GM12878 (cell line): ENCODE results near the gene IL1RAPL1. TPM values are rescaled to one million over a fixed set of nuclear protein-coding genes. Genes with fewer than 3 reads are reported as not detected.

ENCODE experiments used
- ATAC-seq: fragments of 200-7000 bp; cut with Tn5 transposase; 3 replicates; pipeline ENCODE4 v1.9.1; 2020; ENCODE audit warnings: mild to moderate bottlenecking, moderate library complexity
- BruUV-seq: library from RNA; stranded (reverse); fragments of 400-500 nt; replicated peaks from 2 replicates; lab custom pipeline; 2021; lab: Mats Ljungman, UMichigan
- CTCF ChIA-PET: fragments of 300-600 bp; sonication (Branson Sonifier 250); formaldehyde crosslinking; extraction: SDS; loops from one replicate; lab custom pipeline; 2021; ENCODE audit warnings: inconsistent platforms; lab: Yijun Ruan, JAX
- POLR2A ChIA-PET: fragments of 350-600 bp; formaldehyde crosslinking; extraction: SDS; loops from one replicate; lab custom pipeline; 2021; ENCODE audit warnings: inconsistent platforms; lab: Charles Lee
- RAD21 ChIA-PET: fragments of 300-600 bp; sonication (Branson Sonifier 250); formaldehyde crosslinking; loops from one replicate; lab custom pipeline; 2023; ENCODE audit warnings: antibody characterized with exemption; ENCODE audit not compliant: unreplicated experiment; lab: Charles Lee
- SMC1A ChIA-PET: fragments of 300-600 bp; sonication (Branson Sonifier 250); formaldehyde crosslinking; loops from one replicate; lab custom pipeline; 2023; ENCODE audit not compliant: unreplicated experiment, uncharacterized antibody; lab: Charles Lee
- DNase-seq: peaks from one replicate; pipeline ENCODE4 v3.0.0-alpha.2; 2011; ENCODE audit warnings: low read depth, low spot score
- FAIRE-seq: peaks from 3 replicates; lab custom pipeline; 2011; peaks lifted over from hg19 to GRCh38; lab: Jason Lieb, UNC
- H2AFZ ChIP-seq: 2 replicates; pipeline ENCODE4 v1.6.0; 2011; ENCODE audit warnings: low read depth, low read length, control low read depth; ENCODE audit not compliant: control insufficient read depth
- H3K27ac ChIP-seq: 2 replicates; pipeline ENCODE4 v1.5.1; 2011; ENCODE audit warnings: control low read depth; ENCODE audit not compliant: control insufficient read depth, insufficient read depth
- H3K27me3 ChIP-seq, 2 experiments: replicated peaks in 1 of 2; 2 replicates each; pipeline versions ENCODE4 v1.6.0 to v1.6.1; 2011; ENCODE audit warnings: low read length in 1 of 2; ENCODE audit not compliant: control insufficient read depth in 2 of 2, insufficient read depth in 2 of 2
- H3K36me3 ChIP-seq, 2 experiments: 2 replicates each; pipeline ENCODE4 v1.5.1; 2011; ENCODE audit warnings: low read length in 1 of 2; ENCODE audit not compliant: control insufficient read depth in 2 of 2, insufficient read depth in 2 of 2
- H3K4me1 ChIP-seq: 2 replicates; pipeline ENCODE4 v1.6.1; 2011; ENCODE audit warnings: mild to moderate bottlenecking, low read length, moderate library complexity, mixed read lengths; ENCODE audit not compliant: control insufficient read depth, insufficient read depth
- H3K4me2 ChIP-seq: 2 replicates; pipeline ENCODE4 v1.6.0; 2011; ENCODE audit warnings: control low read depth; ENCODE audit not compliant: control insufficient read depth, insufficient read depth
- H3K4me3 ChIP-seq: fragments of 200-600 bp; sonication (generic); 2 replicates; pipeline ENCODE4 v1.5.1; 2016
- H3K79me2 ChIP-seq: 2 replicates; pipeline ENCODE4 v1.6.0; 2011; ENCODE audit warnings: low read length; ENCODE audit not compliant: control insufficient read depth, insufficient read depth
- H3K9ac ChIP-seq: 2 replicates; pipeline ENCODE4 v1.8.0; 2011; ENCODE audit warnings: low read length, control low read depth, mixed read lengths; ENCODE audit not compliant: control insufficient read depth, insufficient read depth
- H3K9me3 ChIP-seq: replicated peaks from 3 replicates; pipeline ENCODE4 v1.5.1; 2011; ENCODE audit warnings: mild to moderate bottlenecking, low read length; ENCODE audit not compliant: control insufficient read depth, insufficient read depth
- H4K20me1 ChIP-seq: 2 replicates; pipeline ENCODE4 v1.6.0; 2011; ENCODE audit not compliant: control insufficient read depth, insufficient read depth
- BCL11A ChIP-seq: IDR thresholded peaks from 2 replicates; pipeline ENCODE4 v1.6.1; 2011; ENCODE audit warnings: low read depth, low read length
- EED ChIP-seq: sonication (generic); IDR thresholded peaks from 2 replicates; pipeline ENCODE4 v1.6.1; 2016; ENCODE audit warnings: antibody characterized with exemption, low read depth
- FOXK2 ChIP-seq: fragments of 450-650 bp; IDR thresholded peaks from 2 replicates; pipeline ENCODE4 v1.6.1; 2017; ENCODE audit warnings: mild to moderate bottlenecking, moderate library complexity
- HDAC2 ChIP-seq: fragments of 200-600 bp; sonication (generic); IDR thresholded peaks from 2 replicates; pipeline ENCODE4 v1.6.1; 2017
- JUNB ChIP-seq: IDR thresholded peaks from 2 replicates; pipeline ENCODE4 v1.6.1; 2016; ENCODE audit warnings: antibody characterized with exemption, mild to moderate bottlenecking
- MTA2 ChIP-seq: fragments of 450-650 bp; IDR thresholded peaks from 2 replicates; pipeline ENCODE4 v1.6.1; 2016; ENCODE audit warnings: low read depth, mild to moderate bottlenecking, moderate library complexity
- NFYA ChIP-seq: IDR thresholded peaks from 2 replicates; pipeline ENCODE4 v1.6.1; 2011; ENCODE audit warnings: low read depth, mild to moderate bottlenecking, low read length, improper control_type of control experiment, borderline replicate concordance
- PAX8 ChIP-seq: fragments of 450-650 bp; IDR thresholded peaks from 2 replicates; pipeline ENCODE4 v1.6.1; 2017; ENCODE audit warnings: mild to moderate bottlenecking, moderate library complexity
- RAD21 ChIP-seq: IDR thresholded peaks from 2 replicates; pipeline ENCODE4 v1.6.1; 2011; ENCODE audit warnings: mild to moderate bottlenecking, low read depth, low read length, moderate library complexity; ENCODE audit not compliant: insufficient read depth
- SIN3A ChIP-seq: IDR thresholded peaks from 2 replicates; pipeline ENCODE4 v1.6.1; 2012; ENCODE audit warnings: low read depth, low read length, improper control_type of control experiment
- SKIL ChIP-seq: fragments of 450-650 bp; IDR thresholded peaks from 2 replicates; pipeline ENCODE4 v1.6.1; 2017; ENCODE audit warnings: mild to moderate bottlenecking, low read depth, inconsistent platforms; ENCODE audit not compliant: poor library complexity, severe bottlenecking
- SMAD5 ChIP-seq: IDR thresholded peaks from 2 replicates; pipeline ENCODE4 v1.6.1; 2016; ENCODE audit warnings: antibody characterized with exemption, low read depth
- TARDBP ChIP-seq: IDR thresholded peaks from 2 replicates; pipeline ENCODE4 v1.6.1; 2016; ENCODE audit warnings: borderline replicate concordance
- TCF12 ChIP-seq: IDR thresholded peaks from 2 replicates; pipeline ENCODE4 v1.6.1; 2011; ENCODE audit warnings: low read depth, mild to moderate bottlenecking, low read length
- WRNIP1 ChIP-seq: IDR thresholded peaks from 2 replicates; pipeline ENCODE4 v1.6.1; 2011; ENCODE audit warnings: low read depth, low read length, improper control_type of control experiment, borderline replicate concordance
- YBX1 ChIP-seq: fragments of 450-650 bp; IDR thresholded peaks from 2 replicates; pipeline ENCODE4 v1.6.1; 2016; ENCODE audit warnings: antibody characterized with exemption
- ZNF207 ChIP-seq: fragments of 450-650 bp; IDR thresholded peaks from 2 replicates; pipeline ENCODE4 v1.6.1; 2014; ENCODE audit warnings: antibody characterized with exemption, mild to moderate bottlenecking, borderline replicate concordance
- in situ Hi-C: fragments of 300-500 bp; cut with MboI; formaldehyde crosslinking; loops from 9 replicates; pipeline ENCODE4 v1.14.3; 2018; ENCODE audit warnings: mixed read lengths
- intact Hi-C: fragments of 100-400 bp; cut with micrococcal nuclease; formaldehyde crosslinking; loops from one replicate; pipeline ENCODE4 v1.14.2; 2022; ENCODE audit not compliant: unreplicated experiment
- polyA plus RNA-seq, 11 experiments: library from polyadenylated mRNA; depleted of rRNA in 4 of 11; unstranded in 6 of 11; stranded (reverse) in 5 of 11; fragments of >200 nt; fragmentation: Nextera tagmentation in 4 of 11; fragmentation: Illumina TruSeq in 1 of 11; extraction: Ambion mirVana in 4 of 11; extraction: Trizol in 1 of 11; gene quantifications; 1 replicate in 1 of 11; 2 replicates in 10 of 11; pipeline versions ENCODE4 v1.2.1 to v1.2.3, GENCODE V29; 2011 to 2016; ENCODE audit warnings: inconsistent platforms in 2 of 11, missing spikeins in 2 of 11, low read depth in 1 of 11
- total RNA-seq, 4 experiments: library from RNA; depleted of rRNA in 3 of 4; stranded (reverse); fragments of >200 nt in 3 of 4; fragmentation: Illumina TruSeq in 1 of 4; extraction: Trizol in 1 of 4; gene quantifications; 2 replicates each; pipeline versions ENCODE4 v1.2.1 to v1.2.3, GENCODE V29; 2013 to 2021
- TF ChIP-seq, protein P1 (sequence below): fragments of 450-650 bp; IDR thresholded peaks from 2 replicates; pipeline ENCODE4 v1.6.1; 2017; ENCODE audit warnings: mild to moderate bottlenecking, moderate library complexity
- TF ChIP-seq, protein P2 (sequence below): fragments of 450-650 bp; IDR thresholded peaks from 2 replicates; pipeline ENCODE4 v1.6.1; 2017; ENCODE audit warnings: antibody characterized with exemption, mild to moderate bottlenecking, moderate library complexity

Gene IL1RAPL1
- total and polyA plus RNA-seq, 10 of the 15 experiments (the other 5 are each of a cell fraction or from before 2014, with no cell fraction given), result not detected

DNA sequence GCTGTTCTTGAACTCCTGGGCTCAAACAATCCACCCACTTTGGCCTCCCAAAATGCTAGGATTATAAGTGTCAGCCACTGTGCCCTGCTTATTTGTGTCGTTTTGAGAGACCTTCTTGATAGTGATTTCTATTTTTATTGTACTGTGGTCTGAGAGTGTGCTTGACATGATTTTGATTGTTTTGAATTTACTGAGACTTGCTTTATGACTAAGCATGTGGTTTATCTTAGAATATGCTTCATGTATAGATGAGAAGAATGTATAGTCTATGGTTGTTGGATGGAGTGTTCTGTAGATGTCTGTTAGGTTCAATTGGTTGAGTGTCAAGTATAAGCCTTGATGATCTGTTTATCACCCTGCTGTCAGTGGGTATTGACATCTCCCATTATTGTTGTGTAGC, 789.3 kb downstream of the IL1RAPL1 start (continued):
- TF ChIP-seq SKIL, result no peak
- TF ChIP-seq BCL11A, result no peak
- TF ChIP-seq HDAC2, result no peak
- no peak for TF ChIP-seq PAX8
- no peak for TF ChIP-seq SIN3A
- TF ChIP-seq NFYA, result no peak
- TF ChIP-seq ZNF207, result no peak

- Histone ChIP-seq H3K9me3 (no peaks in the 10 kb centered on the region; the same call in 2 of the 3 replicates), H3K4me1 (no peaks in the 10 kb centered on the region), H4K20me1 (no peaks in the 10 kb centered on the region), H3K36me3 (no peaks in the 10 kb centered on the region), H3K27me3 (no peaks in the 10 kb centered on the region), H2AFZ (no peak overlapping the region), H3K4me3 (no peak overlapping the region), H3K9ac (no peak overlapping the region), H3K79me2 (no peaks in the 10 kb centered on the region), H3K4me2 (no peak overlapping the region), H3K27ac (no peak overlapping the region)
- no TSS peak for BruUV-seq
- intact Hi-C loops, result no loop called here
- in situ Hi-C loops, result no loop called here
- ChIA-PET POLR2A (no interaction called here), CTCF (no interaction called here), SMC1A (no interaction called here), RAD21 (no interaction called here)
- no peak for FAIRE-seq
- ATAC-seq, result no peak
- DNase-seq, result no peak
- TF ChIP-seq TCF12 (no peak), TARDBP (no peak), WRNIP1 (no peak), FOXK2 (no peak), SMAD5 (no peak), RAD21 (no peak), JUNB (no peak), EED (no peak), MTA2 (no peak), YBX1 (no peak)
- TF ChIP-seq, protein P1, sequence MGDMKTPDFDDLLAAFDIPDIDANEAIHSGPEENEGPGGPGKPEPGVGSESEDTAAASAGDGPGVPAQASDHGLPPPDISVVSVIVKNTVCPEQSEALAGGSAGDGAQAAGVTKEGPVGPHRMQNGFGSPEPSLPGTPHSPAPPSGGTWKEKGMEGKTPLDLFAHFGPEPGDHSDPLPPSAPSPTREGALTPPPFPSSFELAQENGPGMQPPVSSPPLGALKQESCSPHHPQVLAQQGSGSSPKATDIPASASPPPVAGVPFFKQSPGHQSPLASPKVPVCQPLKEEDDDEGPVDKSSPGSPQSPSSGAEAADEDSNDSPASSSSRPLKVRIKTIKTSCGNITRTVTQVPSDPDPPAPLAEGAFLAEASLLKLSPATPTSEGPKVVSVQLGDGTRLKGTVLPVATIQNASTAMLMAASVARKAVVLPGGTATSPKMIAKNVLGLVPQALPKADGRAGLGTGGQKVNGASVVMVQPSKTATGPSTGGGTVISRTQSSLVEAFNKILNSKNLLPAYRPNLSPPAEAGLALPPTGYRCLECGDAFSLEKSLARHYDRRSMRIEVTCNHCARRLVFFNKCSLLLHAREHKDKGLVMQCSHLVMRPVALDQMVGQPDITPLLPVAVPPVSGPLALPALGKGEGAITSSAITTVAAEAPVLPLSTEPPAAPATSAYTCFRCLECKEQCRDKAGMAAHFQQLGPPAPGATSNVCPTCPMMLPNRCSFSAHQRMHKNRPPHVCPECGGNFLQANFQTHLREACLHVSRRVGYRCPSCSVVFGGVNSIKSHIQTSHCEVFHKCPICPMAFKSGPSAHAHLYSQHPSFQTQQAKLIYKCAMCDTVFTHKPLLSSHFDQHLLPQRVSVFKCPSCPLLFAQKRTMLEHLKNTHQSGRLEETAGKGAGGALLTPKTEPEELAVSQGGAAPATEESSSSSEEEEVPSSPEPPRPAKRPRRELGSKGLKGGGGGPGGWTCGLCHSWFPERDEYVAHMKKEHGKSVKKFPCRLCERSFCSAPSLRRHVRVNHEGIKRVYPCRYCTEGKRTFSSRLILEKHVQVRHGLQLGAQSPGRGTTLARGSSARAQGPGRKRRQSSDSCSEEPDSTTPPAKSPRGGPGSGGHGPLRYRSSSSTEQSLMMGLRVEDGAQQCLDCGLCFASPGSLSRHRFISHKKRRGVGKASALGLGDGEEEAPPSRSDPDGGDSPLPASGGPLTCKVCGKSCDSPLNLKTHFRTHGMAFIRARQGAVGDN, result no peak
- TF ChIP-seq, protein P2, sequence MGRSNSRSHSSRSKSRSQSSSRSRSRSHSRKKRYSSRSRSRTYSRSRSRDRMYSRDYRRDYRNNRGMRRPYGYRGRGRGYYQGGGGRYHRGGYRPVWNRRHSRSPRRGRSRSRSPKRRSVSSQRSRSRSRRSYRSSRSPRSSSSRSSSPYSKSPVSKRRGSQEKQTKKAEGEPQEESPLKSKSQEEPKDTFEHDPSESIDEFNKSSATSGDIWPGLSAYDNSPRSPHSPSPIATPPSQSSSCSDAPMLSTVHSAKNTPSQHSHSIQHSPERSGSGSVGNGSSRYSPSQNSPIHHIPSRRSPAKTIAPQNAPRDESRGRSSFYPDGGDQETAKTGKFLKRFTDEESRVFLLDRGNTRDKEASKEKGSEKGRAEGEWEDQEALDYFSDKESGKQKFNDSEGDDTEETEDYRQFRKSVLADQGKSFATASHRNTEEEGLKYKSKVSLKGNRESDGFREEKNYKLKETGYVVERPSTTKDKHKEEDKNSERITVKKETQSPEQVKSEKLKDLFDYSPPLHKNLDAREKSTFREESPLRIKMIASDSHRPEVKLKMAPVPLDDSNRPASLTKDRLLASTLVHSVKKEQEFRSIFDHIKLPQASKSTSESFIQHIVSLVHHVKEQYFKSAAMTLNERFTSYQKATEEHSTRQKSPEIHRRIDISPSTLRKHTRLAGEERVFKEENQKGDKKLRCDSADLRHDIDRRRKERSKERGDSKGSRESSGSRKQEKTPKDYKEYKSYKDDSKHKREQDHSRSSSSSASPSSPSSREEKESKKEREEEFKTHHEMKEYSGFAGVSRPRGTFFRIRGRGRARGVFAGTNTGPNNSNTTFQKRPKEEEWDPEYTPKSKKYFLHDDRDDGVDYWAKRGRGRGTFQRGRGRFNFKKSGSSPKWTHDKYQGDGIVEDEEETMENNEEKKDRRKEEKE, result no peak
These were observed 795.6 kb downstream of the IL1RAPL1 start for GRCh38 chrX:29382811-29383210.
